ENCODE data around the gene EXOC6B. TPM values are rescaled to one million over a fixed set of nuclear protein-coding genes. Genes with fewer than 3 reads are reported as not detected.
"Not testable (repeated sequence)": the region's sequence is repeated elsewhere in the genome, so short reads cannot be mapped to it uniquely, and the experiment has no call there.

The EXOC6B gene
- total and polyA plus RNA-seq, 10 of the 15 experiments (the other 5 are each of a cell fraction or from before 2014, with no cell fraction given) = 0.23 to 2.2 (median 1.2) TPM

GRCh38 chr2:72494392-72494791 is 331.4 kb downstream of the EXOC6B start (continued):
- TF ChIP-seq NFIC (IDR thresholded peaks at IDR 0.05; ENCODE audit: low read depth, low read length) = no peak
- no peak for TF ChIP-seq POLR2AphosphoS2 (IDR thresholded peaks at IDR 0.05; ENCODE audit: low read depth, low read length)
- no peak for TF ChIP-seq IKZF2 (IDR thresholded peaks at IDR 0.05)
- no peak for TF ChIP-seq ATF2 (IDR thresholded peaks at IDR 0.05; ENCODE audit: low read length)
- no peak for TF ChIP-seq TAF1 (IDR thresholded peaks at IDR 0.05; ENCODE audit: borderline replicate concordance, low read depth, low read length)
- no peak for TF ChIP-seq BCLAF1 (IDR thresholded peaks at IDR 0.05)
- TF ChIP-seq SIN3A (IDR thresholded peaks at IDR 0.05; ENCODE audit: low read depth, low read length) = no peak
- no peak for TF ChIP-seq SMAD5 (IDR thresholded peaks at IDR 0.05; ENCODE audit: low read depth)
- no peak for TF ChIP-seq ZBTB11 (CRISPR knock-in tag; IDR thresholded peaks at IDR 0.05)

GRCh38 chr2:72484622-72485021 is 341.2 kb downstream of the EXOC6B start:
- in situ Hi-C loops (cut with MboI); H3K79me2 ChIP-seq (ENCODE audit: control insufficient read depth, insufficient read depth, low read length); BruUV-seq (replicated peaks); H2AFZ ChIP-seq (ENCODE audit: control insufficient read depth, low read depth, low read length); H3K27ac ChIP-seq (ENCODE audit: control insufficient read depth, insufficient read depth); CTCF ChIA-PET; H3K4me3 ChIP-seq; H3K27me3 ChIP-seq (replicated peaks in 1 of 2; ENCODE audit: control insufficient read depth in 2 of 2, insufficient read depth in 2 of 2, low read length in 1 of 2); SMC1A ChIA-PET (ENCODE audit: uncharacterized antibody, unreplicated experiment); H3K36me3 ChIP-seq (ENCODE audit: control insufficient read depth in 2 of 2, insufficient read depth in 2 of 2, low read length in 1 of 2); H3K9me3 ChIP-seq (replicated peaks; ENCODE audit: control insufficient read depth, insufficient read depth, low read length); intact Hi-C loops (cut with micrococcal nuclease; ENCODE audit: unreplicated experiment); ATAC-seq; RAD21 ChIA-PET (ENCODE audit: unreplicated experiment); H3K4me1 ChIP-seq (ENCODE audit: control insufficient read depth, insufficient read depth, low read length); H3K9ac ChIP-seq (ENCODE audit: control insufficient read depth, insufficient read depth, low read length); POLR2A ChIA-PET; FAIRE-seq; H4K20me1 ChIP-seq (ENCODE audit: control insufficient read depth, insufficient read depth); H3K4me2 ChIP-seq (ENCODE audit: control insufficient read depth, insufficient read depth); DNase-seq (ENCODE audit: low read depth, low spot score): not testable (repeated sequence)
- WGBS (ENCODE audit: insufficient coverage, insufficient replicate concordance, low lambda C conversion rate, missing lambda C conversion rate) = 27% methylated on average over 1 of the region's 1 CpG

Data from GM12878 (cell line).